HCT116 (cell line): ENCODE data around the gene SLC6A8. TPM values are rescaled to one million over a fixed set of nuclear protein-coding genes. Genes with fewer than 3 reads are reported as not detected.

Experiments
- ATAC-seq: fragments of 200-7000 bp; cut with Tn5 transposase; 2 replicates; pipeline ENCODE4 v1.9.1; 2020; ENCODE audit warnings: mild to moderate bottlenecking, moderate library complexity
- BruUV-seq: library from RNA; stranded (reverse); fragments of 400-500 nt; replicated peaks from 2 replicates; lab custom pipeline; 2021; lab: Mats Ljungman, UMichigan
- CTCF ChIA-PET: fragments of 300-600 bp; sonication (Branson Sonifier 250); formaldehyde crosslinking; loops from one replicate; lab custom pipeline; 2021; ENCODE audit warnings: antibody characterized with exemption; lab: Charles Lee
- POLR2A ChIA-PET: fragments of 300-600, 350-600 bp; sonication (Branson Sonifier 250); formaldehyde crosslinking; loops from one replicate; lab custom pipeline; 2021; ENCODE audit warnings: antibody characterized with exemption; lab: Charles Lee
- RAD21 ChIA-PET, 2 experiments: fragments of 300-600 bp; sonication (Branson Sonifier 250); formaldehyde crosslinking; loops; one replicate each; lab custom pipeline; 2023; ENCODE audit warnings: low total read pairs in 2 of 2; ENCODE audit not compliant: uncharacterized antibody in 2 of 2, unreplicated experiment in 2 of 2, low non-redundant PET in 1 of 2; lab: Charles Lee
- DNase-seq: peaks from one replicate; pipeline ENCODE4 v3.0.0-alpha.2; 2010; ENCODE audit warnings: low read depth, low spot score
- H2AFZ ChIP-seq: fragments of 200-600 bp; shearing (Covaris generic), sonication (generic); 2 replicates; pipeline ENCODE4 v1.6.1; 2017; ENCODE audit warnings: low read depth, mixed run types, mixed read lengths, antibody characterized with exemption, low read length; ENCODE audit not compliant: poor library complexity, severe bottlenecking
- H3K27ac ChIP-seq: 2 replicates; pipeline ENCODE4 v1.5.1; 2012; ENCODE audit warnings: low read depth, low read length
- H3K27me3 ChIP-seq: fragments of 200-600 bp; sonication (generic); 2 replicates; pipeline ENCODE4 v1.6.1; 2016; ENCODE audit warnings: mixed run types, low read length, mixed read lengths; ENCODE audit not compliant: insufficient read depth
- H3K36me3 ChIP-seq, 2 experiments: fragments of 200-500 bp in 1 of 2; fragments of 200-600 bp in 1 of 2; sonication (Bioruptor generic) in 1 of 2; sonication (generic) in 1 of 2; 2 replicates each; pipeline versions ENCODE4 v1.5.1 to v1.6.1; 2014 to 2016; ENCODE audit warnings: low read length in 2 of 2, inconsistent platforms in 1 of 2, mixed read lengths in 1 of 2, mixed run types in 1 of 2; ENCODE audit not compliant: insufficient read depth in 2 of 2, control insufficient read depth in 1 of 2
- H3K4me1 ChIP-seq, 2 experiments: fragments of 200-600 bp in 1 of 2; sonication (generic) in 1 of 2; 2 replicates each; pipeline versions ENCODE4 v1.5.1 to v1.6.1; 2012 to 2017; ENCODE audit warnings: low read length in 2 of 2, inconsistent platforms in 1 of 2, mild to moderate bottlenecking in 1 of 2, mixed read lengths in 1 of 2, mixed run types in 1 of 2, moderate library complexity in 1 of 2; ENCODE audit not compliant: insufficient read depth in 2 of 2, control insufficient read depth in 1 of 2
- H3K4me2 ChIP-seq: fragments of 200-600 bp; sonication (generic); 2 replicates; pipeline ENCODE4 v1.6.1; 2017; ENCODE audit warnings: mixed run types, low read length, mixed read lengths
- H3K4me3 ChIP-seq, 2 experiments: fragments of 200-600 bp in 1 of 2; sonication (generic) in 1 of 2; replicated peaks in 1 of 2; 2 replicates each; pipeline ENCODE4 v1.5.1; 2011 to 2016; ENCODE audit warnings: low read length in 2 of 2, control low read depth in 1 of 2, low read depth in 1 of 2, mild to moderate bottlenecking in 1 of 2, mixed read lengths in 1 of 2, mixed run types in 1 of 2
- H3K79me2 ChIP-seq: fragments of 200-600 bp; sonication (generic); 2 replicates; pipeline ENCODE4 v1.6.1; 2017; ENCODE audit warnings: mild to moderate bottlenecking, mixed run types, low read length, moderate library complexity, mixed read lengths; ENCODE audit not compliant: insufficient read depth
- H3K9ac ChIP-seq: fragments of 200-600 bp; sonication (generic); 2 replicates; pipeline ENCODE4 v1.6.1; 2016; ENCODE audit warnings: low read length, mixed read lengths
- H3K9me2 ChIP-seq: fragments of 200-600 bp; sonication (generic), shearing (Covaris generic); 2 replicates; pipeline ENCODE4 v1.6.1; 2017; ENCODE audit warnings: mixed run types, mild to moderate bottlenecking, moderate library complexity; ENCODE audit not compliant: insufficient read depth
- H3K9me3 ChIP-seq, 2 experiments: fragments of 200-500 bp in 1 of 2; fragments of 200-600 bp in 1 of 2; sonication (Bioruptor generic) in 1 of 2; sonication (generic) in 1 of 2; 2 replicates each; pipeline ENCODE4 v1.6.1; 2014 to 2017; ENCODE audit warnings: low read length in 2 of 2, mixed read lengths in 2 of 2, inconsistent platforms in 1 of 2, low read depth in 1 of 2, mild to moderate bottlenecking in 1 of 2, mixed run types in 1 of 2, moderate library complexity in 1 of 2; ENCODE audit not compliant: control insufficient read depth in 1 of 2, insufficient read depth in 1 of 2
- H4K20me1 ChIP-seq: fragments of 200-600 bp; sonication (generic), shearing (Covaris generic); 2 replicates; pipeline ENCODE4 v1.6.1; 2017; ENCODE audit warnings: mixed run types, mild to moderate bottlenecking, moderate library complexity; ENCODE audit not compliant: insufficient read depth
- CBX3 ChIP-seq: IDR thresholded peaks from 2 replicates; pipeline ENCODE4 v1.6.1; 2012; ENCODE audit warnings: low read depth
- CEBPB ChIP-seq: IDR thresholded peaks from 2 replicates; pipeline ENCODE4 v1.6.1; 2012; ENCODE audit warnings: low read depth
- EZH2 ChIP-seq: fragments of 200-600 bp; sonication (generic); IDR thresholded peaks from 2 replicates; pipeline ENCODE4 v1.6.1; 2017; ENCODE audit warnings: antibody characterized with exemption, mixed run types
- JUND ChIP-seq: IDR thresholded peaks from 2 replicates; pipeline ENCODE4 v1.6.1; 2012
- POLR2A ChIP-seq: IDR thresholded peaks from 2 replicates; pipeline ENCODE4 v1.7.0; 2011; ENCODE audit warnings: borderline replicate concordance; ENCODE audit not compliant: insufficient read depth, insufficient read length; ENCODE audit errors: extremely low read depth
- POLR2AphosphoS5 ChIP-seq: IDR thresholded peaks from 2 replicates; pipeline ENCODE4 v1.6.1; 2011; ENCODE audit warnings: mild to moderate bottlenecking, low read depth, low read length, moderate library complexity
- RAD21 ChIP-seq: IDR thresholded peaks from 2 replicates; pipeline ENCODE4 v1.6.1; 2012; ENCODE audit warnings: low read depth, mild to moderate bottlenecking
- SP1 ChIP-seq: IDR thresholded peaks from 2 replicates; pipeline ENCODE4 v1.6.1; 2012; ENCODE audit warnings: low read depth
- ZFX ChIP-seq: fragments of 450-650 bp; IDR thresholded peaks from 2 replicates; pipeline ENCODE4 v1.6.1; 2017
- ZNF274 ChIP-seq: fragments of 200-500 bp; sonication (Bioruptor generic); IDR thresholded peaks from 2 replicates; pipeline ENCODE4 v1.6.1; 2014; ENCODE audit warnings: mild to moderate bottlenecking, low read depth, low read length, inconsistent platforms
- intact Hi-C: fragments of 100-400 bp; cut with micrococcal nuclease; formaldehyde crosslinking; loops from 2 replicates; pipeline ENCODE4 v1.10.0; 2022
- total RNA-seq: library from RNA; stranded (reverse); gene quantifications from one replicate; pipeline ENCODE4 v1.2.1, GENCODE V29; 2021; ENCODE audit not compliant: unreplicated experiment
- TF ChIP-seq, protein P1 (sequence below): IDR thresholded peaks from 2 replicates; pipeline ENCODE4 v1.6.1; 2012; ENCODE audit warnings: low read depth
- TF ChIP-seq, protein P2 (sequence below): IDR thresholded peaks from 2 replicates; pipeline ENCODE4 v1.6.1; 2012
- TF ChIP-seq, protein P3 (sequence below), 3 experiments: fragments of 200-600 bp in 1 of 3; sonication (generic) in 1 of 3; IDR thresholded peaks in 2 of 3; conservative IDR thresholded peaks in 1 of 3; 2 replicates each; pipeline ENCODE4 v1.5.1; 2012 to 2017; ENCODE audit warnings: low read depth in 2 of 3, low read length in 2 of 3, antibody characterized with exemption in 1 of 3, borderline replicate concordance in 1 of 3, control low read depth in 1 of 3, mild to moderate bottlenecking in 1 of 3, mixed read lengths in 1 of 3, mixed run types in 1 of 3, moderate library complexity in 1 of 3; ENCODE audit not compliant: insufficient read depth in 1 of 3

Gene SLC6A8
- total RNA-seq, 1 experiment from 2014 or later: 101 TPM

DNA sequence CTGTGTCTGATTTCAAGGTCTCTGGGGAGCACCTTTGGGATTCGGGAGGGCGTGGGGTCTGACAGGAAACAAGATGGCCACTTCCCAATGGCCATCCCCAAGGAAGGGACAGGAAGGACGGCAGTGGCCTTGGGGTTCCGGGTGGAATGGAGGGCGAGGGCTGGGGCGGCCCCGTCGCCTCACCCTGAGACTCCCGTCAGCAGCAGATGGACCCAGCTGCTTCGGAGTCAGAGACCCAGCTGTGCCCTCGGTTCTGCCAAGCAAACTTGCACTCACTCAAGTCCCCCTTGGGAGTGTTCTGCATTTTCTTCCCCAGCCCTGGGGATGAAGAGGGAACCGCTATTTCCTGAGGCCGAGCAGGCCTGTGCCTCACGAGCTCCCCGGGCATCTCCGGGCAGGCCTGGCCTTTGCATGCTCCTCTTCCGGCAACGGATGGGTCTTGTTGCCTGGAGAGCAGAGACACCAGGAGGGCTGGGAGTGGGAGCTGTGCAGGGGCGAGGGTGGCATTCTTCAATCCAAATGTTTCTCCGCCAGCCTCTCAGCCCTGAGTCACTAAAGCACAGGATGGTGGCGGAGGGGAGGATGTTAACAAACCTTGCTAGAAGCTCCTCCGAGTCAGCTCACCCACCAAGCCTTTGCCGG is 47.6 kb upstream of the SLC6A8 start:
- TF ChIP-seq, protein P1, sequence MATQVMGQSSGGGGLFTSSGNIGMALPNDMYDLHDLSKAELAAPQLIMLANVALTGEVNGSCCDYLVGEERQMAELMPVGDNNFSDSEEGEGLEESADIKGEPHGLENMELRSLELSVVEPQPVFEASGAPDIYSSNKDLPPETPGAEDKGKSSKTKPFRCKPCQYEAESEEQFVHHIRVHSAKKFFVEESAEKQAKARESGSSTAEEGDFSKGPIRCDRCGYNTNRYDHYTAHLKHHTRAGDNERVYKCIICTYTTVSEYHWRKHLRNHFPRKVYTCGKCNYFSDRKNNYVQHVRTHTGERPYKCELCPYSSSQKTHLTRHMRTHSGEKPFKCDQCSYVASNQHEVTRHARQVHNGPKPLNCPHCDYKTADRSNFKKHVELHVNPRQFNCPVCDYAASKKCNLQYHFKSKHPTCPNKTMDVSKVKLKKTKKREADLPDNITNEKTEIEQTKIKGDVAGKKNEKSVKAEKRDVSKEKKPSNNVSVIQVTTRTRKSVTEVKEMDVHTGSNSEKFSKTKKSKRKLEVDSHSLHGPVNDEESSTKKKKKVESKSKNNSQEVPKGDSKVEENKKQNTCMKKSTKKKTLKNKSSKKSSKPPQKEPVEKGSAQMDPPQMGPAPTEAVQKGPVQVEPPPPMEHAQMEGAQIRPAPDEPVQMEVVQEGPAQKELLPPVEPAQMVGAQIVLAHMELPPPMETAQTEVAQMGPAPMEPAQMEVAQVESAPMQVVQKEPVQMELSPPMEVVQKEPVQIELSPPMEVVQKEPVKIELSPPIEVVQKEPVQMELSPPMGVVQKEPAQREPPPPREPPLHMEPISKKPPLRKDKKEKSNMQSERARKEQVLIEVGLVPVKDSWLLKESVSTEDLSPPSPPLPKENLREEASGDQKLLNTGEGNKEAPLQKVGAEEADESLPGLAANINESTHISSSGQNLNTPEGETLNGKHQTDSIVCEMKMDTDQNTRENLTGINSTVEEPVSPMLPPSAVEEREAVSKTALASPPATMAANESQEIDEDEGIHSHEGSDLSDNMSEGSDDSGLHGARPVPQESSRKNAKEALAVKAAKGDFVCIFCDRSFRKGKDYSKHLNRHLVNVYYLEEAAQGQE: no peak
- TF ChIP-seq POLR2A (no peak), POLR2AphosphoS5 (no peak), ZNF274 (no peak), CBX3 (no peak), RAD21 (no peak), SP1 (no peak), CEBPB (no peak), ZFX (no peak), JUND (no peak), EZH2 (no peak)
- TF ChIP-seq, protein P2, sequence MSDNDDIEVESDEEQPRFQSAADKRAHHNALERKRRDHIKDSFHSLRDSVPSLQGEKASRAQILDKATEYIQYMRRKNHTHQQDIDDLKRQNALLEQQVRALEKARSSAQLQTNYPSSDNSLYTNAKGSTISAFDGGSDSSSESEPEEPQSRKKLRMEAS: no peak
- TF ChIP-seq, protein P3, sequence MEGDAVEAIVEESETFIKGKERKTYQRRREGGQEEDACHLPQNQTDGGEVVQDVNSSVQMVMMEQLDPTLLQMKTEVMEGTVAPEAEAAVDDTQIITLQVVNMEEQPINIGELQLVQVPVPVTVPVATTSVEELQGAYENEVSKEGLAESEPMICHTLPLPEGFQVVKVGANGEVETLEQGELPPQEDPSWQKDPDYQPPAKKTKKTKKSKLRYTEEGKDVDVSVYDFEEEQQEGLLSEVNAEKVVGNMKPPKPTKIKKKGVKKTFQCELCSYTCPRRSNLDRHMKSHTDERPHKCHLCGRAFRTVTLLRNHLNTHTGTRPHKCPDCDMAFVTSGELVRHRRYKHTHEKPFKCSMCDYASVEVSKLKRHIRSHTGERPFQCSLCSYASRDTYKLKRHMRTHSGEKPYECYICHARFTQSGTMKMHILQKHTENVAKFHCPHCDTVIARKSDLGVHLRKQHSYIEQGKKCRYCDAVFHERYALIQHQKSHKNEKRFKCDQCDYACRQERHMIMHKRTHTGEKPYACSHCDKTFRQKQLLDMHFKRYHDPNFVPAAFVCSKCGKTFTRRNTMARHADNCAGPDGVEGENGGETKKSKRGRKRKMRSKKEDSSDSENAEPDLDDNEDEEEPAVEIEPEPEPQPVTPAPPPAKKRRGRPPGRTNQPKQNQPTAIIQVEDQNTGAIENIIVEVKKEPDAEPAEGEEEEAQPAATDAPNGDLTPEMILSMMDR (IDR thresholded peaks at IDR 0.05 in 2 of 3, conservative IDR thresholded peaks at IDR 0.05 in 1 of 3; ENCODE audit: borderline replicate concordance in 1 of 3, insufficient read depth in 1 of 3, low read depth in 2 of 3, low read length in 2 of 3): no peak
- ChIA-PET POLR2A (no interaction called here), CTCF (interaction anchor here (1.0 kb wide), 1 partner anchor 10 kb away, joined by 3 read pairs; no protein-coding TSS in a partner anchor)

More for the DNA sequence above, 47.6 kb upstream of the SLC6A8 start:
- H4K20me1 ChIP-seq: no peaks in the 10 kb centered on the region
- H3K4me1 ChIP-seq: peaks cover 3 to 7% of the 10 kb centered on the region in 2 experiments; a peak in 1 of 4 replicates
- no TSS peak for BruUV-seq
- H3K9ac ChIP-seq: no peak overlapping the region
- H3K36me3 ChIP-seq: no peaks in the 10 kb centered on the region
- no peak for ATAC-seq
- RAD21 ChIA-PET: no interaction called here
- H3K4me3 ChIP-seq: no peak overlapping the region
- no peaks in the 10 kb centered on the region for H3K79me2 ChIP-seq
- H3K27ac ChIP-seq: no peak overlapping the region
- no peak overlapping the region for H2AFZ ChIP-seq
- no peak for DNase-seq
- intact Hi-C loops: no loop called here
- H3K9me3 ChIP-seq: no peaks in the 10 kb centered on the region
- H3K4me2 ChIP-seq: no peak overlapping the region
- no peaks in the 10 kb centered on the region for H3K27me3 ChIP-seq
- no peaks in the 10 kb centered on the region for H3K9me2 ChIP-seq
